Hematopoietic multipotent progenitor cell treated with erythropoietin and hydrocortisone succinate and interleukin-3 and kit ligand, for 6 days (in vitro differentiated cells): ENCODE measurements around the gene QRFP.
A peak's percentile ranks its signal among the peaks of the same experiment; 100 is the strongest.

ENCODE experiments used
- DNase-seq: peaks from one replicate; pipeline ENCODE4 v3.0.0-alpha.2; 2015

The QRFP gene, protein sequence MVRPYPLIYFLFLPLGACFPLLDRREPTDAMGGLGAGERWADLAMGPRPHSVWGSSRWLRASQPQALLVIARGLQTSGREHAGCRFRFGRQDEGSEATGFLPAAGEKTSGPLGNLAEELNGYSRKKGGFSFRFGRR

DNA sequence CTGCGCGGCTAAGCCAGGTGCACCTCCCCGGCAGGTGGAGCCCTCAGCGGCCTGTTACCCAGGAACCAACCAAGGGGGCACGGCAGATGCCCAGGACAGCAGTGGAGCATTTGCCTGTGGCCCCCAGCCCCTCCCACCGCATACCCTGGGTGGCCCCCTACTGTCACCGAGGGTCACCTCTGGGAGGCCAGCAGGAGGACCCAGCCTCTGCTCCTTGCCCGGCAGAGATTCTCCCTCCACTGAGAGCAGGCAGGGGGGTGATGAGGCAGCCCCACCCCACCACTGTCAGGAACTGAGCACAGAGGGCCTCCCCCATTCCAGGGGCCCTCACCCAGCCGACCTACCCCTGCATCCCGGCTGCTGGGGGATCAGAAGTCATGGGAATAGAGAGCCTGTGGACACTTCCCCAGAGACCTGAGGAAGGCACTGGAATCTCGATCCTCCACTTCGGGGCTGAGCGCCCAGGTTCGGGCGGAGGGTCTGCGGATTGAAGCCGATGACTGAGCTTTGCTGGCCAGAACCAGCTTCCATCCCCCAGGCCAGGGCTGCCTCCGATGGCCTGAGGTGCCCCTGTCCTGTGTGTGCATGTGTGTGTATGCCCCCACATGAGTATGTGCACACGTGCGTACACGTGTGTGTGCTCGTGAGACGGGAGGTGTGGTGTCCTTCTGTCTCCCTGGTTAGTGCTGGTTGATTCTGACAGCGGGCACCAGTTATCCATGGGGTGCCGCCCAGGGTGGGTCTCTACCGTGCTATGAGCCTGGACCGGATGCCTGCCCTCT, at the start of gene QRFP:
Gene QRFP (minus strand): TSS at position 580 of the 782 bp plus-strand sequence. CDS start 2,974 bp downstream, outside the sequence.
- DNase-seq: no peak

DNA sequence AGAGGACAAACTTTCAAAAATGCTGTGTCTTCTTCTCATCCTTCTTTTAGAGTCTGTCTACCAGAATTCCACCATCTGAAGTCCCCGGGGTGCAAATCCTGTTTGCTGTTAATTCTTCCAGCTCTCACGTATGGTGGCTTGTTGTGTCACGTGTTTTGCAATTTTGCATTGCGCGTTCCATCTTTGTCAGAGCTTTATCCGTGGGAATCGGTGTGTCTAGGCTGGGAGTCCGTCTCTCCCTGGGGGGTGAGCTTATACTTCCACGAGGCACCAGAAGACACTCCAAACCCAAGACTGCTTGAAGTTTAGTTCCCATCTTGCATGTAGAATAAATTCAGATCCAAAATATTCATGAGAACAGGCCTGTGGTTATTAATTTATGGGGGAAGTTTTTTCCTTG, 48.6 kb upstream of the QRFP start:
- DNase-seq: no peak

DNA sequence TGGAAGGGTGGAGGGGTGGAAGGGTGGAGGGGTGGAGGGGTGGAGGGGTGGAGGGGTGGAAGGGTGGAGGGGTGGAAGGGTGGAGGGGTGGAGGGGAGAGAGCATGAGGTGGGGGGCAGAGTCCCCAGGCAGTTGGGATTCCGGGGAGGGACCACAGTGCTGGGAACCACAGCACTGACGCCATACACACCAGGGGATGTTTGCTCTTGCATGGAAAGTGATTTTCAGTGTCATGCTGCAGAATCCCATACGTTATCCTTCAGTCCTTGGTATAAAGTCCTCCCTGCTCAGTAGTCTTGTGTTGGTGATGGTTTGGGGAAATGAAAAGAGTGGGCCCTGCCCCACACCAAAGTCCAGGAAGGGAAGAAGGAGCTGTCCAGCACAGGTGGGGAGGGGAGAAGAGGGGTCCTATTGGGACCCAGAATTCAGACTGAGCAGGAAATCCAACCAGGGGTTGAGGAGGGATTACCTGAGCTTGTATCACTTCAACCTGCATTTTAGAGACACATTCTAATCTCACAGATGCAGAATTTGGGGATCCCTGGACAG, 48.0 kb upstream of the QRFP start:
- DNase-seq: no peak

DNA sequence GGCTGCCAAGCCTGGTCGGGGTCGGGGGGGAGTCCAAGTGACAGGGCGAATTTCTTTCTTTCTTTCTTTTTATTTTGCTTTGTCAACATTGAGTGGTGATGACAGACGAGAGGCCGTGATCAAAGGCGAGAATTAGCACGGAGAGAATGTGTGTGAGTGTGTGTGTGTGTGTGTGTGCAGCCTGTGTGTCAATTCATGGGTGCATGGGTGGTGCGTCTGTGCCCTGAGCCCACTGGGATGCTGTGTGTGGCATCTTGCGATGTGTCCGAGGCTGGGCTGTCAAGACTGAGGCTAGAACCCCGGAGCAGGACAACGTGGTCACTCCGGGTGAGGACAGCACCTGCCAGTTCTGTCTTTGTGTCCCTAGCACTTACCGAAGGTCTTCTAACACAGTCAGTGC, 47.2 kb upstream of the QRFP start:
- DNase-seq: no peak

DNA sequence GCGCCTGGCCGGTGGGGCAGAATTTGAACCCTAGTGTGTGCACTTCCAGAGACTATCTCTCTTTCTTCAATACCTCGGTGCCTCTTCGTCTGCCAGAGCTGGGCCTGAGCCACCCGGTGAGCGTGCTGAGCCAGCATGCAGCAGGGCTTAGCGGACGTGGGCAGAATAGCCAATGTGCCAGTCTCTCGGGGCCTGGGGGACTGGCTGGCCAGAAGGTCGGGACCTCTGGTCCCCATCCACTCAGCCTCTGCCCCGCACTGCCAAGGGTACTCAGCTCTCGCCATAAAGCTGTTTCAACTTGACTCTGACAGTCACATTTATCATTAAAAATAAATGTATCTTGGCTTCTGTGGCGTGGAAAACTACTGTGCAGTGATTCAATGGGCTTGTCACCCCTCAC, 46.6 kb upstream of the QRFP start:
- no peak for DNase-seq

DNA sequence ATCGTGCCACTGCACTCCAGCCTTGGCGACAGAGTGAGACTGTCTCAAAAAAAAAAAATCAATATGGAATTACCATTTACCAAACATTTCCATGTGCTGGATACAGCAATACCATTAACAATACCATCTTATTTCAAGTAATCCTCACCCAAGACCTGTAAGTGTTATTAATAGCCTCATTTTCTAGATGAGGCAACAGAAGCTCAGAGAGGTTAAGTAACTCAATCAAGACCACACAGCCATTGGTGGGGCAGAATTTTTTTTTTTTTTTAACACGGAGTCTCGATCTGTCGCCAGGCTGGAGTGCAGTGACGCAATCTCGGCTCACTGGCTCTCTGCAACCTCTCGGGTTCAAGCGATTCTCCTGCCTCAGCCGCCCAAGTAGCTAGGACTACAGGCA, 46.1 kb upstream of the QRFP start:
- DNase-seq: no peak

DNA sequence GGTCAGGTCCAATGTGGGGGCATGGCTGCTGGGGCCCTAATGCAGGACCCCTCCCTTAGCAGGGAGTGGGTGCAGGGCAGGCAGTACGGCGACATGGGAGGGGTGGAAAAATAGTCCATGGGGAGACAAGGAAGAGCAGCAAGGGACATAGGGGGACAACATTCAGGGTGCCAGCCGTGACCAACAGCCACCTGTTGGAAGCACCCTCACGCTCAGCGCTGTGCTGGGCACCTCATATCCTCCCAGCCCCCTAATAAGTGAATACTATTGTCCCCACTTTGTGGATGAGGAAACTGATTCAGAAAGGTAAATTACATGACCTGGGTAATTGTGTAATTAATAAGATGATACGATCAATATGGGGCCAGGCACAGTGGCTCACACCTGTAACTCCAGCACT, 45.5 kb upstream of the QRFP start:
- no peak for DNase-seq

DNA sequence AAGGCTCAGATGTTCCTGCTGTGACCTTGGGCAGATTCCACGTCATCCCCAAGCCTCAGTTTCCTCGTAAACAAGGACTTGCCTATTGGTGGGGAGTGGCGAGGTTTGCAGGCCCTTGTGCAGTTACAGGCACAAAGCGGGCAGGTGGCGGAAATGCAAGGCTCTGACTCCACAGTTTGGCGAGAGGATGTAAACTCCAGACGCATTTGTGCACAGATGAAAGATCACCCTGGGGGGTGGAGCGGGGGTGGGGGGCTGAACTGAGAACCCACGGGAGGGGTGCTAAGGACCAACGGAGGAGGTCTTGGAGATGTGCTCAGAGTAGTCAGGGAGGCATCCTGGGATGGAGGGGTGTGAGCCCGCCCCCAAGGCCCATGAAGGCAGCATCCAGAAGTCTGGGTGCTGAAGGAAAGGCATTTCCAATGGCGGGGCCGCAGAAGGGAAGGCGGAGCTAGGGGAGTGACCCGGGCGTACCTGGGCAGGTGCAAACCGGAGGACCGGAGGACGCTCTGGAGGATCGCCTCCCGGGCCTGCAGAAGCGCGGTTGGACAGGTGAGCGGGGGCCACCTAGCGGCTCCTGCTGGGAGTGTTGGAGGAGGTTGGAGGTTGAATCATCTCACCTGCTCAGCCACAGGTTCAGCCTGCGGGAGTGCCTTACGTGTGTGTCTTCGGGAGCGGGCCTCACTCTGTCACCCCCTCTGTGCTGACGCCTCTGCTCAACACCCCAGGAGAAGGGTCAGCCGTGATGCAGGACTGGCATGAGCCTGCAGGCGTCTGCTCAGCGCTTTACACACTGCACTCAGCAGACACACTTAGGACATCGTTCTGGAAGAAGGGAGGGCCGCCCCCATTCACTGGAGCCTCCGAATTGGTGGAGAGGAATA, 44.3 kb upstream of the QRFP start:
- peak; percentile 70 for DNase-seq

DNA sequence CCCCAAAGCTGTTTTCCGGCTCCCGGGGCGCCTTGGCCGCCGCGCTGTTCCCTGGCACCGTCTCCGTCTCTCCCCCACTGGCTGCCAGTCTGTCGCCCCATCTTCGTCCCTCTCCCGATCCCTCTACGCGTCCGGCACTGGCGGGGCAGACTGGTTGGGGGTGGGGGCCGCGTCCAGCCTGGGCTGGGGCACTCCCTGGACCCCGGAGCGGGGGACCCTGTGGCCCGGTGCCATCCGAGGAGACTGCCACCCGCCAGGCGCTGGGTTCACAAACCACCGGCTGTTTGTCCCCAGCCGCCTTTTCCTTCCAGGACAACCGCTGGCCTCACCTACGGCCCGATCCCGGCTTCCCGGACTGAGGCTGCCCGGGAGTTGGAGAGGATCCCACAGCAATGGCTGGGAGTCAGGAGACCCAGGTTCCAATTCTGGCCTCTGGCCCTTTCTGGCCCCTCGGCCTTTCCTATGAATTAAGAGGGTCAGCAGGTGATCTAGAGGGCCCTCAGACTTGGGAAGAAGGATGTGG, 43.5 kb upstream of the QRFP start:
- DNase-seq: no peak

DNA sequence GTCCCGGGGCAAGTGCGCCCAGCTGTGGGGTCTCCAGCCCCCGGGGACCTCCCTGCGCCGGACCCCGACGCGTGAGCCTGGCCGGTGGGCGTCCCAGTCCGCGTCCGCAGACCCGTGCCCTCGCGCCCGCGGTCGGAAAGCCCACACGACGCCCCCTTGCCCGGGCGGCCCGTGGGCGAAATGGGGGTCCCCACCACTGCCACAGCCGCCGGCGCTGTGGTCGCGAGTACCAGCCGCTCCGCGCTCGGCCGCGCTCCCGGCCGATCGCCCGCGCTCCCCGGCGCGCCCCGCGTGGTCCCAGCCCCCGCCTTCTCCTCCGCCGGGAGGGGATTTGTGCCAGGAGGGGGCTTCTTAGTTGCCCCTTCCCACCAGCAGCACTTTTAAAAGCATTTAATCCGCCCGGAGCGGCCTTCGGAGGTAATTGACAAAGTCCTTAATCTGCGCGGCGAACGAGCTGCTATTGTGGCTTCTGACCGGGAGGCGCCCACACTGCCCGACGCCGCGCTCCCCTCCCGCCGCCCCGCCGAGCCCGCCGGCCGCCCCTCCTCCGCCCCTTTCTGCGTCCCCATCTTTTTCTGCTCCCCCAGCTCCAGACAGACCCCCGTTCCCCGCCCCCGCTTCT, 42.9 kb upstream of the QRFP start:
- peak; percentile 55 for DNase-seq

DNA sequence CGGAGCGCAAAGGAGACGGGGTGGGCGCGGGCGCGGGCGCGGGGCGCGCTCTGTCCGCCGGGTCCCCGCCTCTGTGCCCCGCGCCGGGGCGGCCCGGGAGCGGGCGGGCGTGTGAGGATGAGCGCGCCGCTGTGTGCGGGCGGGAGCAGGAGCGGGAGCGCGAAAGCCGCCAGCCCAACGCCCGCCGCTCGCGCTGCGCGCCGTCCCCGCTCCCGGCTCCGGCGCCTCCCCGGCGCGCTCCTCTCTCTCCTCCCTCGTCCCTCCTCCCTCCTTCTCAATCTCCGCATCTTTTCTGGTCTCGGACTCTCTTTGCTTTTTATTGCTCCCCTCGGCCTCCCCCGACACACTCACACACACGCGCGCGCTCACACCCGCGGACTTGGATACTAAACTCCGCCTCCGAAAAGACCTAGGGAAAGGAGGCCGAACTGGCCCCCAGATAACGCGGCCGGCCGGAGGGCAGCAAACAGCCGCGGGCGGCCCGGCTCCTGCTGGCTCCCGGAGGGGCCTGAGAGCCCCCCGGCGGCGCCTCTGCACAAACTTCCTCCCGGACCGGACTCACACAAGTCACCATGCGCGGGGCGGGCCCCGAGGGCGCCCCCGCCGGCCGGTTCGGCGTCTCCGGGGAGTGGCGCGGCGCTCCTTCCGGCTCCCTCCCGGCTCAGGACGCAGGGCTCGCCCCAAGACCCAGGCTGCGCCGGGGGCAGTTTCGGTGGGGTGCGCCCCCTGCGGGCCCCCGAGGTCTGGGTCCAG, 42.2 kb upstream of the QRFP start, which contains the start of gene FIBCD1:
Gene FIBCD1 (minus strand): TSS at position 596 of the 753 bp plus-strand sequence. CDS start 640 bp downstream, outside the sequence.
- DNase-seq: peak; percentile 50

DNA sequence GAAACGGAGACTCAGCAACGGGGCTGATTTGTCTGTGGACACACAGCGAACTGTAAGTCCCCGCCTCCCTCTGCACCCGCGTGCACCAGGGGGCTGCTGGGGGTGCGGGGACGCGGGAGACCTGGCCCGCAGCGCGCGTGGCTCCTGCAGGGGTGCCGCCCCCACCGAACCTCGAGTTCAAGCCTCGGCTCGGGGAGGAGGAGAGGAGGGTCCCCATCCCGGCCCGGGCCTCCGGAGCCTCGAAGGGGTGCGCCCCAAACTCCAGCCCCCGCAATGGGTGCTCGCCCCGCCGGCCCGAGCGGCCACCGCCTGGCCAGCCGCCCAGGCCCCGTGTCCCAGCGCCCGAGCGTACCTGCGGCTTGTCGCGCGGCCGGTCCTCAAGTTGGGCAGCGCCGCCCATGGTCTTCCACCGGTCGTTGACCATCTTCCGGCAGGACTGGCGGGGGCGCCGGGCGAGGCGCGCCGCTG, 41.6 kb upstream of the QRFP start:
- no peak for DNase-seq

DNA sequence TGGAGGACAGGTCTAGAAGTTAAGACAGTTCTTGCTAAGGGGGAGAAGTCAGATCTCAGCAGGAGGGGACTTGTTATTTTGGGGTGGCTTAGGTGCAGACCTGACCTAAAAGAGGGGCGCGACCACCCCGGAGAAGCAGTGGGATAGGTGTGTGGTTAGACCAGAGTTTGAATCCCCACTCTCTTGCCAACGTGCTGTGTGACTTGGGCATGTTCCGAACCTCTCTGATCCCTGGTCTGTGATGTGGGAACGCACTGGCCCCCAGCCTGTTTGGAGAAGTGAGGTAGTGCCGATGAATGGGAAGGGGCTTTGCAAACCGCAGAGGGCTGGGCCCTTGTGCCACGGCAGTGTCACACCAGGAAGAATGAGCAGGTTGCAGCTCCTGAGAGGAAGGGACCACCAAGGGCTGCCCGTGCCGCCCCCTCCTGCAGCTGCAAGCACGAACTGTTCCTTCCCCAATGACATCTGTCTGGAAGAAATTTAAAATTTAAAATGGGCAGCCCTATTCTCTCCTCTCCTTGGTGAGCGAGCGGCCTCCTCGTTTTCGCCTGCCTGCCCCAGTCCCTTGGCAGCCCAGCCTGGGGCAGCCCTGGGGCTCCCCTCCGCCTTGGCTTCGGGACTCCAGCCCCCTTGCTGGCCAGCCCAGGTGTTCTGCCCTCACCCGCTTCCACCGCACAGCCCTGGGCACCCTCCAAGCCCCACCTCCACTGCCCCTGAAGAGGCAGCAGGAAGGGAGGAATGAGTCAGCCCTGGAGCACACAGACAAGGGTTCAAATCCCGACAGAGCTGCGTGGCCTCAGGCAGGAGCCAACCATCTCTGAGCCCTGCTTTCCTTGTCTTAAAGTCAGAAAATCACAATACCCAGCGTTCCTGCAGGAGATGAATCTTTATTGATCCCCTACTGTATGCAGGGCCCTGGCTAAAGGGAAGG, 40.8 kb upstream of the QRFP start:
- DNase-seq: no peak

DNA sequence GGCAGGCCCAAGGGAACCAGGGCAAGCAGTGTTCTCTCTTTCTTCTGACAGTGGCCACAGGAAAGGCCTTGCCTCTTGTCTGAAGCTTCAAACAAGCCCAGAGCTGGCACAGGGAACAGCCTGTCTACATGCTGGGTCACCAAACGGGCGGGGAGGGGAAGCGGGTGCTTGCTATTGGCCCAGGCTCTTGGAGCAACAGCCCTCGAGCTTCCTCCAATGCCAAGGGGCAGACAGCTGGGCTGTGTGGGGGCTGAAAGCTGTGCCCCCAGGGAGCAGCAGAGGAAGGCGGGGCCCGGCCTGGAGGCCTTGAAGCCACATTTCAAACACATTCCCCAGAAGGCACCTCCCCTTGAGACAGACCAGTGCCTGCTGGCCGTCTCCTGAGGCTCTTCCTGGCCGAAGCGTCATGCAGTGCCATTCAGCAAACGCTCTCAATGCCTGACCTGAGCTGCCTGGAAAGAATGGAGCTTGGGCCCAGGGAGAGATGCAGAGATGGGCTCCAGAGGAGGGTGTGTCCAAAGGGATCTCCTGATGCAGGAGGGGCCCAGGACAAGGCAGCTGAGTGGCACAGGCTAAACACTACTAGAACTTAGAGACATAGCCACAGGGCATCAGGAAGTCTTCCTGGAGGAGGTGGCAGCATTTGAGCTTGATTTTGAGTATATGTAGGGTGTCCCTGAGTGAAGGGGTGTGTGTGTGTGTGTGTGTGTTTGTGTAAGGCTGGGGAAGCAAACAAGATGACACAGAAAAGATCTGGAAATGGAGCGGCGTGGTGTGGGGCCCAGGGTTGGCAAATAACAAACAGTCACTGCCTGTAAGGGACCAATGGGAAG, 39.9 kb upstream of the QRFP start:
- DNase-seq: peak; percentile 15

DNA sequence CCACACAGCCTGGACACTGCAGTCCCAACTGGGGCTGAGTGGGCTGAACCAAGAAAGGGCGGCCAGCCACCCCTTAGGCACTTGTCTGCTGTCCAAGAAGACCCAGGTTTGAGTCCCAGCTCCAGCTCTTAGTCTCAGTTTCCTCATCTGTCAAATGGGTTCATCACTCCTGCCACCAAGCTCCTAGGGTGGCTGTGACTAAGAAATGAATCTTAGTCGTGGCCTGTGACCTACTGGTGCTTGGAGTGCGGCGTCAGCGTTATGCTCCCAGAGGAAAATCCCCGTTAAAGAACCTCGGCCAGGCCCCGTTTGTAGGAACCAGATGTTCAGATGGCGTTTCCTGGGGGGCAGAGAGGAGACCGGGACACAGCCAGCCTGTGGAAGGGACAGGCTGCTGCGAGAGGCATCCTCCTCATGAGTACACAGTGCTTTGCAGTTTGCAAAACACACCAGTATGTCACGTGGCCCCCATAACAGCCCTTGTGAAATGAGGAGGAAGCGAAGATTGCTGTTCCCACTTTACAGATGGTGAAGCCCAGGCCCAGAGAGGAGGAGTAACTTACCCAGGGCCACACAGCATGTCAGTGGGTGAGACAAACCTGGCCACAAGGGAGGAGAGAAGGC, 39.1 kb upstream of the QRFP start:
- DNase-seq: no peak

DNA sequence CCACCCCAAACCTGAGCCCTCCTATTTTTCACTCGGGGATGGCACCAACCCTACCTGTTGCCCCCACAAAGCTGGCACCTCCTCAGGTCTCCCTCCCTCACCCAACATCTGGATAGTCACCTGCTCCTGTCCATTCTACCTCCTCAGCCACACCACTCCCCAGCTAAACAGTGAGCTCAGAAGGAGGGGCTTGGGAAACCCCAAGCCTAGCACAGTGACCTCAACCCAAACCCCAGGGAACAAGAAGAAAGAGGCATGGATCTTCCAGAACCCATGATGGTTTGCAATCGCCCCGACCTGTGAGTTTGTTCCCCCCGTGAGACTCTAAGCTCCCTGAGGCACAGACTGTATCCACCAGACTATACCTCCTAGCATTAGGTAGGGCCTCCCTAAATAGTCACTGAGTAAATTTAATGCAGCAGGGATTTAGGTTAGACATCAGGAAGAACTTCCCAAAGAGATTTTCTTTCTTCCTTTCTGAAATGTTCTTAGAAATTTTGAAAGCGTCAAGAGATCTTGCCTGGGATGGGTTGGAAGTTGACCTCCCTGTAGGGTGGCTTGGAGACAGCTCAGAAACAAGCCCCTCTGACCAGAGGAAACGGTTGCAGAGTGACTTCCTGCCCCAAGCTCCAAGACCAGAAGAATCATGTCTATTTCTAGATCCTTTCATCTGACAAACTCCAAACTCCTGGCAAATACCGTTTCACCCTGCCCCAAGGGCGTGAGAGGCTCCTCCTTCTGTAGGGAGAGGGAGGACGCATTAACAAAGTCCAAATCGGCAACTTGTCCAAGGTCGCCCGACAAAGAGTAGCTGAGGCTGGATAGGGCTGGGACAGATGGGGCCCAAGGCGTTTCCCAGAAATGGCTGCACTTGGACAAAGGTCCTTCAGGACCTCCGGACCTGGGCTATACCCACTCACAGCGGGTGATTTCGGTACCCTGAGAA, 38.4 kb upstream of the QRFP start:
- DNase-seq: no peak

DNA sequence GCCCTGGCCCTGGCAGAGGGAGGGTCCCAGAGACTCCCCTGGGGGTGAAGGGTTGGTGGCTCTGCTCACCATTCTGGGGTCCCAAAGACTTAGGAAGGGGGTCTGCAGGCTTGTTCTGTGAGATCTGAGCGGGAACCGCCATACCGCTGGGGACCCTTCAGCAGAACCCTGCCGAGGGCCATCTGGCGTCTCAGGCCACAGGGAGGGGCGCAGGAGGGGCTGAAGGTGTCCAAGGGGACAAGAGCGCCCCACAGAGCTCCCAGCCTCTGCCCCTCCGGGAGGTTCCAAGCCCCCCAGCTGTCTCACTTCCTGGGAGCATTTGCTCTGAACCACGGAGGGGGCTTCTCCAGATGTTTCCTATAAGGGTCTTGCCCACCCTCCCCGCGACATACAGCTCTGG, 37.6 kb upstream of the QRFP start:
- DNase-seq: no peak
